Peyer's patch (tissue), 4 donors: Measurements from ENCODE around the gene OSR1.

Experiments
- POLR2A ChIP-seq, 2 donors: fragments of 450-650 bp; IDR thresholded peaks; one replicate each; pipeline ENCODE4 v1.5.1; 2017; ENCODE audit warnings: antibody characterized with exemption in 2 of 2, mild to moderate bottlenecking in 2 of 2, moderate library complexity in 2 of 2
- TF ChIP-seq, protein P1 (sequence below), 6 experiments: fragments of 450-650 bp in 4 of 6; fragments of 200-600 bp in 2 of 6; sonication (generic) in 1 of 6; IDR thresholded peaks; one replicate each; pipeline ENCODE4 v1.5.1; 2017 to 2019; ENCODE audit warnings: antibody characterized with exemption in 6 of 6, mild to moderate bottlenecking in 3 of 6, moderate library complexity in 1 of 6

DNA sequence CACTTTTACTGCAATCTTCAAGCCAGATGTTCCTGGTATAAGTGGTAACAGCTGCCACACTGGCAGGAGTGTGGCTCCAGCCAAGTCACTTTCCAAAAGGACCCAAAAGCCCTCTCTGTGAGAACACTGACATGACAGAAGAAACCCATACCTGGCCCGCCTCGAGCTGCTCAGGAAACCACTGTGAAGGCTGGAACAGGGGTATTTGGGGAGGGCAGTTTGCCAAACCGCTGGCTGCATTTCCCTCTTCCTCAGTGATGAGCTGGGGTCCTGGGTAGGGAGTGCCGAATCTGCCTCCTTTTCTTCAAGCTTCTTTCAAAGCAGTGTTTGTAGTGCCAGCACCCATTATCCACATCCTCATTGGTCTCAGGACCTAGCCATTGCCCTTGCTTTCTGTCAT, 10.3 kb upstream of the OSR1 start:
- TF ChIP-seq, protein P1, sequence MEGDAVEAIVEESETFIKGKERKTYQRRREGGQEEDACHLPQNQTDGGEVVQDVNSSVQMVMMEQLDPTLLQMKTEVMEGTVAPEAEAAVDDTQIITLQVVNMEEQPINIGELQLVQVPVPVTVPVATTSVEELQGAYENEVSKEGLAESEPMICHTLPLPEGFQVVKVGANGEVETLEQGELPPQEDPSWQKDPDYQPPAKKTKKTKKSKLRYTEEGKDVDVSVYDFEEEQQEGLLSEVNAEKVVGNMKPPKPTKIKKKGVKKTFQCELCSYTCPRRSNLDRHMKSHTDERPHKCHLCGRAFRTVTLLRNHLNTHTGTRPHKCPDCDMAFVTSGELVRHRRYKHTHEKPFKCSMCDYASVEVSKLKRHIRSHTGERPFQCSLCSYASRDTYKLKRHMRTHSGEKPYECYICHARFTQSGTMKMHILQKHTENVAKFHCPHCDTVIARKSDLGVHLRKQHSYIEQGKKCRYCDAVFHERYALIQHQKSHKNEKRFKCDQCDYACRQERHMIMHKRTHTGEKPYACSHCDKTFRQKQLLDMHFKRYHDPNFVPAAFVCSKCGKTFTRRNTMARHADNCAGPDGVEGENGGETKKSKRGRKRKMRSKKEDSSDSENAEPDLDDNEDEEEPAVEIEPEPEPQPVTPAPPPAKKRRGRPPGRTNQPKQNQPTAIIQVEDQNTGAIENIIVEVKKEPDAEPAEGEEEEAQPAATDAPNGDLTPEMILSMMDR (IDR thresholded peaks at IDR 0.05): no peak
- TF ChIP-seq POLR2A (IDR thresholded peaks at IDR 0.05): no peak
